Posterior cingulate gyrus (tissue), 11 donors: ENCODE measurements around the gene SH3BGR.
A peak's percentile ranks its signal among the peaks of the same experiment; 100 is the strongest.
"Not testable (repeated sequence)": the region's sequence is repeated elsewhere in the genome, so short reads cannot be mapped to it uniquely, and the experiment has no call there.

Experiments
- DNase-seq, 10 donors: peaks; one replicate each; pipeline versions ENCODE4 v3.0.0 to v3.0.0-alpha.2; 2020 to 2021; ENCODE audit warnings: mixed read lengths in 3 of 10
- intact Hi-C: fragments of 100-400 bp; cut with DNase I; formaldehyde crosslinking; loops from one replicate; pipeline ENCODE4 v1.15.1; 2023

SH3BGR gene

DNA sequence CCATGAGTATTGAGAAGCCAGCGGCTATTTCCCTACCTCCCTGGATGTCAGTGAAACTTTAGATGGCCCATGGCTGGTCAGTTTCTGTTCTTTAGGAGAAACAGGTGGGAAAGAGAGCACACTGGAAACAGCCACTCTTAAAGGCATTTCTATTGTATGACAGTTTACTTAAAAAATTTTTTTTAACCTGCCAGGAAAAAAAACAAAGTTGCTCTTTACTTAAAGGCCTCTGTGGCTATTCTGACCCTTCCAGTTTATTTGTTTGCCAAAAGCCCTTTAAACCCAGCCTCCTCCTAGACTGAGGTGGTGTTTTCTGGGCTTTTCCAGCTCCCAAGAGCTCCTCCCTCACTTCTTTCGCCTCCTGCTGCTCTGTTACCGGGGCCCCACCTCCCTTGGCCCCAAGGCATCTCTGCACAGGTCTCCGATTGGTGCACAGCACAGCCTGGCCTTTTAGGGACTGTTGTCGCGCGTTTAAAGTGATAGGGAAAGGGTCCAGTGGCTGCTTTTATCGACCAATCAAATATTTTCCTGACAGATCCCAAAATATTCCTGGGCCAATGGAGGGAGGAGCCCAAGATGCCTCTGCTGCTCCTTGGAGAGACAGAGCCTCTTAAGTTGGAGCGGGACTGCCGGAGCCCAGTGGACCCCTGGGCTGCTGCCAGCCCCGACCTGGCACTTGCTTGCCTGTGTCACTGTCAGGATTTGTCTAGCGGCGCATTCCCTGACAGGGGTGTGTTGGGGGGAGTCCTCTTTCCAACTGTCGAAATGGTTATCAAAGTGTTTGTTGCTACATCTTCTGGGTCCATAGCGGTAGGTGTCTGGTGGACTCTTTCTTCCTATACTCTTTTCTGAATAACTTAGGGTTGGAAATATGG is at the start of gene SH3BGR:
Gene SH3BGR (plus strand): TSS at position 639 of the 875 bp plus-strand sequence. CDS start 127 bp downstream, at position 766.
- intact Hi-C loops: no loop called here

DNA sequence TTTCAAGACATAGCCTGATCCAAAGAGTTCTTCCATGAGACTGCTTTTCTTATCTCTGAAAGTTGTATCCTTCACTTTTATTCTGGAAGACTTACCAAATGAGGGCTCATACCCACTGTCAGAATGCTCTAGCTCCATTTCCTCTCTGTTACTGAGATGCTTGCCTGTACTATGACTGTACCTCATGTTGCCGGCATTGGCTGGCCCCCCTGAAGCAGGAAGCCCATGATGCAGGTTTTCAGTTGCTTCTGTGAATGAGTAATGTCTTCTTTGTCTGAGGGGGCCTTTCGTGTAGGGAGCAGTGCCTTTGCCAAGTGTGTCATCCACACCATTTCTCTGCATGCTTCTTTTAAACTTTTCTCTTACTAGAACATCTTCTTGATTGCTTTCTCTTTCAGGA is 45.7 kb upstream of the SH3BGR start:
- intact Hi-C loops: no loop called here
- no peak for DNase-seq

More for the DNA sequence above, at the start of gene SH3BGR:
- peak in 6 of 10 donors; percentile 27 to 86 (median 46) for DNase-seq

DNA sequence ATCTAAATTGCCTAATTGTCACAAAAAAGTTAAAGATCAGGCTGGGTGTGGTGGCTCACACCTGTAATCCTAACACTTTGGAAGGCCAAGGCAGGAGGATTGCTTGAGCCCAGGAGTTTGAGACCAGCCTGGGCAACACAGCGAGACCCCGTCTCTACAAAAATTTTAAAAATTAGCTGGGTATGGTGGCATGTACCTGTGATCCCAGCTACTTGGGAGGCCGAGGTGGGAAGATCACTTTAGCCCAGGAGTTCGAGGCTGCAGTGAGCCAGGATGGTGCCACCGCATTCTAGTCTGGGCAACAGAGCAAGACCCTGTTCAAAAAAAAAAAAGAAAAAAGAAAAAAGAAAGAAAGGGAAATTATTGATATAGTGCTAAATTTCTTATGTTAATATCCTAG is 32.6 kb upstream of the SH3BGR start:
- DNase-seq, intact Hi-C loops: not testable (repeated sequence)

DNA sequence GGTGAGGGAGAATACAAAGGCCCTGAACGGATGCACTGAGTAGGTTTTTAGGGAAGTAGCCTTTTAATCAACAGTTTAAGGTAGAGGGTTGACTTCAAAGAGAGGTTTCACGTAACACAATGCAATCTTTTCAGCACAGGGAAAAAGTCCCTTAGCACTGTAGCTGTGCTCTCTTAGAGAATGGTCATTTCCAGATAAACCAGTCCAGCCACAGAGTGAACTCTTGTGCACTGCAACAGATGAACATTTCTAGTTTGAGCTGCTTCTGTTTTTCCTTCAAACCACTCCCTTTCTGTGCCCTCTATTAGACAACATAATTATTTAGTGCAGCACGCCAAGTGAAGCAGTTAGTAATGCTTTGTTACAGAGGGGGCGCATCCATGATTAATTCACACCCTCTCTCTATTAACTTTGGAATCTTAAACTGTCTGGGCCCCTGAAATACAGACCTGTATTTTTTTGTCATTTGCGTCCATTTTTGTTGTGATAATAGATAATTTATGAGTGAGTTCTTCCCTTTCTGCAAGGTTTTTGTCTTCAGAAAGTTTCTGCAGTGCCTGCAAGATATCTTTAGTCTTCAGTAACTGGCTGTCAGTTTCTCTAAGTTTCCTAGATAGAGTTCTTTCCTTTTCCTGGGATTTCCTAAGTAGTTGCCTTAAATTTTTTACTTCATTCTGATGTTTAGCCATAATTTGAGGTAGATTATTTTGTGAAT is 29.1 kb upstream of the SH3BGR start:
- no peak for DNase-seq
- intact Hi-C loops: no loop called here

DNA sequence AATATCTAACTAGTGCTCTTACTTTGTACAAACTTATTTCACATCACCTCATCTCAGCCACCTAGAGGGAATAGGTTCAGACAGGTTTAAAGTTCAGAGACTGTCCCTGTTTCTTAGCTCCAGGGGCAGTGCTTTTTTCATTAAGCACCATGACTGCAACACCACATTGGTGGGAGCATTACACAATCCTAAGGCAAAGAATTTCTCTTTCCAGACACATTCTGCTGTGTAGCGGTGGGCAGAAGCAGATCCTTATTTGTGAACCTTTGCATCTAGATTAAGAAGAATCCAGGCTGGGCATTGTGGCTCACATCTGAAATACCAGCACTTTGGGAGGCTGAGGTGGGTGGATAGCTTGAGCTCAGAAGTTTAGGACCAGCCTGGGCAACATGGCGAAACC is 22.3 kb upstream of the SH3BGR start:
- DNase-seq: no peak
- intact Hi-C loops: no loop called here

DNA sequence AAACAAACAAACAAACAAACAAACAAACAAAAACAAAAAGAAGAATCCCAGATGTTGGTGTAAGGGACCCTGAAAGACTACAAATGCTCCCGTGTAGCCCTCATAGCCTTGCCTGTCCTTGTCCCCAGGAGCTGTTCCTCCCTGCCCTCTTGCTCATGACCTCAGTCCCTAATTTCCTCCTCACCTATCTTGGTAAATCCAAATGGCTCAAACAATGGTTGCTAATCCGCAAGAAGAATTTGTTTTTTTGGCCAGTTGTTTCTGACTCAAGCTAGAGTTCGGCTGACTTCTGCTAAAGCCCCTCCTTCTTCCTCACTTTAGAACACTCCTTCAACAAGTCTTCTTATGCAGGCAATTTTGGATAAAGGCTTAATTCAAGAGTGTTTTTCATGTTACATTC is 21.8 kb upstream of the SH3BGR start:
- DNase-seq: no peak
- intact Hi-C loops: no loop called here

DNA sequence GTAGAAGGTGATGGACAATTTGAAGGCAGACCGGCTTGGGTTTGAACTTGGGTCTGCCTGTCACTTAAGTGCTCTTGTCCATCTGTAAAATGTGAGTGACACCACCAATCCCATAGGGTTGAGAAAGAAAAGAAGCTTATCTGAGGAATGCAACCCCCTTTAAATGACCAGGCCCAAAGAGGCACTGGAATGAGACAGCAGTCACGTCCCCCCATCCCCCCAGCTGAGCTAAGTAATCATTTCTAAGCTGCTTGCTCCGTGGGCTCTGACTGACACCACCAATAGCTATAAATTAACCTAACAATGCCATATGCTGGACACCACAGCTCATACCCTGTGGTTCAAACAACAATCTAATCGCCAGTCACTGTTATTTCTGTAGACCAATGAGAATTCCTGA is 21.3 kb upstream of the SH3BGR start:
- intact Hi-C loops: no loop called here
- DNase-seq: no peak

DNA sequence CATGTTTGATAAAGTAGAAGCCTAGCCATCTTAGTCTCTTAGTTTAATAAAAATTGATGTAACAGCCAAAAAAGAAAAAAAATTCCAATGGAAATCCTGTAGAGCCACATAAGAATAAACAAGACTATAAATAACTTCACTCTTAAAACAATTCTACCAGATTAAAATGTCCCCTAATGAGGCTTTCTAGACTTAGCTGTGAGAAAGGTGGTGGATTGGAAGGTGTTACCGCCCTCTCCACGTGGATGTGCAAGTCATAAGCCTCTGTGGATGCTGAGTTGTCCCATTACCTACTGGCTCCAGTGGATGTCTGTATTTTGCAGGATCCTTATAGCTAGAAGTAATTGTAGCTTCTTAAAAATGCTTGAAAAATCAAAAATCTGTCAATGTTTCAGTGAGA is 20.8 kb upstream of the SH3BGR start:
- intact Hi-C loops: no loop called here

DNA sequence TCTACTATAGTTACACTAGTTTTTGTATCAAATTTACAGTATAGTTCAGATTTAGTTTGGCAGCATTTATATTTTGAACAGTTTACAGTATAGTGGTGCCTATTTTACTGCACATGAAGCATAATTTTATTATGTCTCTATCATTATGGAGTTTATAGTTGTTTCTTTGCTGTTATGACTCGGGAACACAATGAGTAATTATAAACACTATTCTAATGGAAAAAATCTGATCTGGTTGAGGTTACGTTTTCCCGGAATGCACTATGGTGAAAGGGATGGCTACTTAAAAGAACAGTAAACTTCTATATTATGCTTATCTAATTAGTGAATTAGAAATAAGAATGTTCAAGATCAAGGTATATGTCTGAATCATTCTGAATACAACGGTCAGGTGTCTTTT is 16.8 kb upstream of the SH3BGR start:
- DNase-seq: no peak
- intact Hi-C loops: no loop called here

More for the DNA sequence above, 20.8 kb upstream of the SH3BGR start:
- DNase-seq: no peak

DNA sequence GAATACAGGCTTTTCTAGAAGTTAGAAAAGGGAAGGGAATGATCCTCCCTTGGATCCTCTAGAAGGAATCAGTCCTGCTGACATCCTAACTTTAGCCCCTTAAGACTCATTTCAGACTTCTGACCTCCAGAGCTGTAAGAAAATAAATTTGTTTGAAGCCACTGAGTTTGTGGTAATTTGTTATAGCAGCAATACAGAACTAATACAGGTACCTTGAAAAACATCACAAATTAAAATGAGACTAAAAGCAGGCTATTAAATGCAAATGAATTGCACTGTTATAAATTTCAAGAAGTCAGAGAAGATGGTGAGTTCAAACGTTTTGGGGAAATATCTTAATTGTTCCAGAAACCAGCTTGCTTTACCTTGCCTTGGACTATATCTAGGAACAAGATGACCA is 12.5 kb upstream of the SH3BGR start:
- no peak for DNase-seq
- intact Hi-C loops: no loop called here

DNA sequence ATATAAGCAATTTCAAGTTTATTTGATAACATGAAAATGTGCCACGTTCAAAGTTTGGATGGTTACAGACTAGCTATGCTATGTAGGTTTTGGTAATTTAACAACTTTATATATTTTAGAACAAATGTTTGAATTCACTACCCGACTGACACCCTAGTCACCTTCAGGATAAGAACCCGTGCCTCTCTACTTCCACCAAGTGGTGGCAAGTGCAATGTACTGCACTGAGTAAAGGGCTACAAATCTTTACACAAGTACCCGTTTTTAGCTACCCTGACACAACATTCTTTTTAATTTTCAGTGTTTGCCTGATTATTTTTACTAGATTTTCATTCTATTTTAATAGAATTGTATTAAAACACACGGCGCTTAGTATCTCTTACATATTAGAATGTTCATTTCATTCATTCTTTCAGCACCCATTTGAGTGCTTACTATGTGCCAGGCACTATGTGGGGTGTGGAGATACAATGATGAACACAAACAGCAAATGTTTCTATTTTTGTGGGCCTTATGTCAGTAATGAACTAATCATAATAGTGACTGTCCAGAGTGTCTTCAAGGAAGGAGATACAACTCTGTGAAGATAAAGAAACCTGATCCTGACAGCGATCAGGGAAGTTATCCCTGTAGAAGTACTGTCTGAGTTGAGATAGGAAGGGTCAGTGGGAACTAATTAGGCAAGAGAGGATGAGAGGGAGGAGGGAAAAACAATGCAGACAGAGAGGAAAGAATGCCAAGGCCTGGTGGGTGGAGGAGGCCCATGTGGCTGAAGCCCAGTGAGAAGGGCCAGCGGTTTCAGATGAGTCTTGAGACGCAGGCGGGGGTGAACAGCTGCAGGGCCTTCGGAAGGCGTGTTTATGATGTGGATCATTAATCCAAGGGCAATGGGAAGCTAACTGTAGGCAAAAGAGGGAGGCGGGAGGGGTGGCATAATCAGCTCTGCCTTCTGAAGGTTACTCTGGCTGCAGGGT is 10.0 kb upstream of the SH3BGR start:
- intact Hi-C loops: loop anchor here (5.0 kb wide), 2 partner anchors 129 to 709 kb away; partner anchors contain the start of gene BRWD1
- DNase-seq: peak in 1 of 10 donors; percentile 14

DNA sequence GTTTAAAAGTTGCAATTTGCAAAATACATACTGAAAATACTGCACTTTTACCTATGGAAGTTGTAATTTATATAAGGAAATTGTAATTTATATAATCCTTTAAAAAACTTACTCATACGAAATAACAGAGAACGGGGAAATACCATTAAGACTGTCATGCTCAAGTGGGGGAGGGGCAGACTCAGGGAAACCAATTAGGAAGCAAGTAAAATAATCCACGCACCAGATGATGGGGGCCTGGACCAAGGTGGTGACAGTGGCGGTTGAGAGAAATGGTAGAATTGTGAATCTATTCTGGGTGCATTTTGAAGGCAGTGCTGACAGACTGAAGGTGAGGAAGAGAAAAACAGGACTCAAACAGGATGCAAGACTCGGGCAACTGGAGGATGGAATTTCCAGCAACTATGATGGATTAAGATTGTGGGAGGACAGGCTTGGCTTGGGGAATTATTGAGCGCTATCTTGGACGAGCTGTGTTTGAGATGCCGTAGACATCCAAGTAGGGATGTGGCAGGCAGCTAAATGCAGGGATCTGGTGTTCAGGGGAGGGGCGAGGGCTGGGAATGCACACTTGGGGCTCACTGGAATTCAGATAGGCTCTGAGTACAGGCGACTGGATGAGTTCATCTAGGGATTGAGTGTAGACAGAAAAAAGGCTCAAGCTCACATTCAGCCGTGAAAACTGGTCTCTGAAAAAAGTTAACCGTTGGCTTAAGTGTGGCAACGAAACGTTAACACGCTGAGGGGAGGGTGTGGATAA is 7.2 kb upstream of the SH3BGR start:
- intact Hi-C loops: loop anchor here (5.0 kb wide), 3 partner anchors 57 to 712 kb away; partner anchors contain the start of gene BRWD1
- DNase-seq: peak in 5 of 10 donors; percentile 27 to 90 (median 42)

DNA sequence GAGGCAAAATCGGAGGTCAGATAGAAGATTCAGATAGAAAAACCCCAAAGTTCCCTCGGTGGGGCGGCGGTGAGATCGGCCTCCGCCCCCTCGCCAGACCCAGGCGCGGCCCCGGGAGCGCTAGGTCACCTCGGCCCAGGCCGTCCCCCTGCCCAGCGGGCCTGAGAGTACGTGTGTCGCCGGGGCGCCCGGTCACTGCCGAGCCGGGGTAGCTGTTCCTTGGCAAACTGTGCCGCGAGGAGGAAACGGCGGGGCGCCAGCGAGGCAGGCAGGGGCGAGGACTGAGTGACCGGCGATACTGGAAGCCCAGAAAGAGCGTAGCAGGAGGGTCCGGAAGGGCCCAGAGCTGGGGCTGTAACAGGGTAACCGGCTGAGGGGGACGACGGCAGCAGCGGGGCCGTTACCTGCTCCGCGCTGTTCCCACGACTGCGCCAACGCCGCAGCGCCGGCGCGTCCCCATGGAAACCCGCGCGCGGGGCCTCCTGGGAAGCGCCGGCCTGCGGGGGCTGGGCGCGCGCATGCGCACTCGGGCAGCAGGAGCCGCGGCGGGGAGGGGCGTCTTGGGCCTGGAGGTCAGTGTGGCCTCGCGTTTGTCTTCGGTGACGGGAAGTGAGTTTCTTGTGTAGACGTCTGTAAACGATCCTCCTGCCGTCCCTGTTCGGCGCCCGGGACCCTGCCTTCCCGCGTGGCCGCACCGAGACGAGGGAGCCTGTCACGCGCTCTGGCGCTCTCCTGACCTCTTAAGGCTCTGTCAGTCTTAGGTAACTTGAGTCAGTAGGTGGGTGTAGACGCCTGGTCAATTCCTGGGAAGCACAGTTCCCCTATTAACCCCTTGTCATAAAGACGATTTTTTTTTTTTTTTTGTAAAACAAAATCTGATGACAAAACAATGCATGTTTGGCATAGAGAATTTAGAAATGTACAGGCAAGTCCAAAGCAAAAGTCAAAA is 6.2 kb upstream of the SH3BGR start, which contains the start of gene LCA5L:
Gene LCA5L (minus strand): TSS at position 458 of the 949 bp plus-strand sequence. CDS start 17,285 bp downstream, outside the sequence.
- intact Hi-C loops: loop anchor here (5.0 kb wide), 1 partner anchor 58 kb away; no protein-coding TSS in a partner anchor
- peak; percentile 73 to 97 (median 80) for DNase-seq

DNA sequence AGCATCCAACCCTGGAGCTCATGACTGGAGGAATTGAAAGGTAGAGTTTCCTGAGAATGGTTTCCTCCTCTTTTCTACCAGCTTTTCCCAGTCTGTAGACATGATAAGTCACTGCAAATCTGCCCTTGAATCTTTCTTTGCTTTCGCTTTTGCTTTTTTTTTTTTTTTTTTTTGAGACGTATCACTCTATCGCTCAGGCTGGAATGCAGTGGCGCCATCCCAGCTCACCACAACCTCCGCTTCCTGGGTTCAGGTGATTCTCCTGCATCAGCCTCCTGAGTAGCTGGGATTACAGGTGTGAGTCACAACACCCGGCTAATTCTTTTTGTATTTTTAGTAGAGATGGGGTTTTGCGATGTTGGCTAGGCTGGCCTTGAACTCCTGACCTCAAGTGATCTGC is 4.5 kb upstream of the SH3BGR start:
- intact Hi-C loops: loop anchor here (5.0 kb wide), 1 partner anchor 60 kb away; no protein-coding TSS in a partner anchor
- no peak for DNase-seq

DNA sequence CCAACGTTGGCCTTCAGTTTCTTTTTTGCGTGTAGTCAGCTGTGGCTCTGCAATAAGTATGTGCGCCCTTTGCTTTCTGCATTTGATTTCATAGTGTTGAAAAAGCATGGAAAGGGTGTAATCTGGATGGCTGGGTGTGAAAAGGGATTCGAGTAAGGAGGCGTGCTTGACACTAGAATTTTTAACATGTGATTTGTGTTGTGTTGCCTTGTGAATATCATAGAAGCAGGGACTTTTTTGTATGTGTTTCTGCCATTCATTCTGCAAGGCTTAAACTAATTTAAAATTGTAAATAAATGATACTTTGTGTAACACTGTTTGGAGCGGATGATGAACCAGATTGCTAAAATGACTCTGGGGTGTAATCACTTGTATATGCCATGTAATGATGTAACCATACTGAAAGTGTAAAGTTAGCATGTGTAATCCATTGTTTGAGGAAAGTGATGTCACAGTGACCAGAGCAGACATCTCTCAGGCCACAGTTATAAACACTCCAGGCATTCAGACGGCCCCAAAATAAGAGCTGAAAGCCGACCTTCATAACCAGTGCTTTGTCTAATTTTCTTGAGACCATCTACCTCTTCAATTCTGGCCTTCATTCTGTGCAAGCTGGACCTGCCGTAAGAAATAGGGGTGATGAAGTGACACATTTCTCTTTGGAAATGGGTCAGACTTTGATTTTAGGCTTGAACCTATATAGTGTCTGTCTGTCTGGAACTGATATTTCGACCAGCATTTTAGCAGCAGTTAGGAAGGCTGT is 618 bp downstream of the SH3BGR start:
- intact Hi-C loops: no loop called here
- no peak for DNase-seq

DNA sequence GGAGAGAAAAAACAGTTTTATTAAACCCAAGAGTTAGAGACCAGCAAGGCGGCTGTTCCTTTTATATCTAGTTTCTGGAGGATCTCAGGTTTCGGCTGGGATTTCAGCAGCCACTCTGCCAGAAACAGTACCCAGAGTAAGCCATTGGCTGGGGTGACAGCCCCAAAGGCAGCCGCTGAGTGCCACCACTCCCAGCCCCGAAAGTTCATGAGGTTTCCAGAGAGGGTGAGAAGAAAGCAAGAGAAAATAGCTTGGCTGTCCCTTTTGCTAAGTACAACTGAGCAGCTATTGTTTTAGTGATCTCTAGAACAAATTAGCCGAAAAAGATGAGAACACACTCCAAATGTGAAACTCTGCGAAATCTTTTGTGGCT is 1.2 kb downstream of the SH3BGR start:
- DNase-seq: peak in 2 of 10 donors; percentile 36 to 45
- intact Hi-C loops: no loop called here

DNA sequence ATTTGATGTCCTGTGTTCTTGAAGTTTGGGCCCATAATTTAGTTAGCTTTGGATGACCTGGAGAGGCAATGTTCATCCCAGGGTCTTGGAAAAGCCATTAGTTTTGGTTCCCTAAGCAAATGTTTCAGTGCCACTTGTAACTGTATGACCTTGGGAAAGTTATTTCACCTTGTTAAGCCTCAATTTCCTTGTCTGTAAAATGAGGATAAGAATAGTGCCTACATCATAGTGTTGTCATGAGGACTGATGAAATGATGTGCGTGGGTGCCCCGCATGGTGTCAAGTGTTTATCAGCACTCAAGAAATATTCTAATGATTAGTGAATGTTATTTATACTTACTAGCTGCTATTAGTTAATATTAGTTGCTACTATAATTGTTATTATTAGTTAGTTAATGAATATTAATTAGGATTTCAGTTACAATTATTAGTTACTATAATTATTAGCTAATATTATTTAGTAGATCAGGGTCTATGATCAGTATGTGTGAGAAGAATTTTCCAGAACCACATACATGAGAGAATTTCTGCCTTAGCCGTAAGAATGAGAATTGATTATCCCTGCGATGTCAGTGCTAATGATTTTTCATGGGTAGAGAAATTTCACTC is 1.9 kb downstream of the SH3BGR start:
- no peak for DNase-seq
- intact Hi-C loops: no loop called here
